WTC11 (cell line): ENCODE measurements around the gene CRADD.

Experiments
- CBFB ChIP-seq: sonication (generic); formaldehyde crosslinking; IDR thresholded peaks from 2 replicates; pipeline ENCODE4 v1.8.1; 2022; ENCODE audit warnings: mild to moderate bottlenecking, low read depth, missing genetic modification reagents
- ESRRA ChIP-seq: sonication (generic); formaldehyde crosslinking; IDR thresholded peaks from 2 replicates; pipeline ENCODE4 v1.8.1; 2022; ENCODE audit warnings: mild to moderate bottlenecking, missing genetic modification reagents, borderline replicate concordance
- FOXJ3 ChIP-seq: sonication (generic); formaldehyde crosslinking; IDR thresholded peaks from 2 replicates; pipeline ENCODE4 v1.9.0; 2021; ENCODE audit warnings: missing genetic modification reagents, mild to moderate bottlenecking, borderline replicate concordance
- IRF2 ChIP-seq: sonication (generic); formaldehyde crosslinking; IDR thresholded peaks from 2 replicates; pipeline ENCODE4 v1.8.0; 2022; ENCODE audit warnings: low read depth, missing genetic modification reagents, borderline replicate concordance
- NR2C2 ChIP-seq: sonication (generic); formaldehyde crosslinking; IDR thresholded peaks from 2 replicates; pipeline ENCODE4 v1.8.0; 2022; ENCODE audit warnings: mild to moderate bottlenecking, missing genetic modification reagents
- NR3C1 ChIP-seq: sonication (generic); formaldehyde crosslinking; conservative IDR thresholded peaks from 2 replicates; pipeline ENCODE4 v1.8.1; 2023; ENCODE audit warnings: low read depth, mild to moderate bottlenecking, missing genetic modification reagents
- ZBTB21 ChIP-seq: sonication (generic); formaldehyde crosslinking; IDR thresholded peaks from 2 replicates; pipeline ENCODE4 v1.8.1; 2023; ENCODE audit warnings: mild to moderate bottlenecking, missing genetic modification reagents, borderline replicate concordance
- ZNF317 ChIP-seq: sonication (generic); formaldehyde crosslinking; IDR thresholded peaks from 2 replicates; pipeline ENCODE4 v1.8.1; 2023; ENCODE audit warnings: low read depth, mild to moderate bottlenecking, moderate library complexity, missing genetic modification reagents, borderline replicate concordance
- TF ChIP-seq, protein P1 (sequence below): fragments of 200-600 bp; IDR thresholded peaks from 2 replicates; pipeline ENCODE4 v1.8.0; 2022; ENCODE audit warnings: antibody characterized with exemption
- TF ChIP-seq, protein P2 (sequence below): sonication (generic); formaldehyde crosslinking; IDR thresholded peaks from 2 replicates; pipeline ENCODE4 v1.8.0; 2022; ENCODE audit warnings: mild to moderate bottlenecking, missing genetic modification reagents
- TF ChIP-seq, protein P3 (sequence below): sonication (generic); formaldehyde crosslinking; IDR thresholded peaks from 2 replicates; pipeline ENCODE4 v1.8.1; 2023; ENCODE audit warnings: mild to moderate bottlenecking, missing genetic modification reagents

DNA sequence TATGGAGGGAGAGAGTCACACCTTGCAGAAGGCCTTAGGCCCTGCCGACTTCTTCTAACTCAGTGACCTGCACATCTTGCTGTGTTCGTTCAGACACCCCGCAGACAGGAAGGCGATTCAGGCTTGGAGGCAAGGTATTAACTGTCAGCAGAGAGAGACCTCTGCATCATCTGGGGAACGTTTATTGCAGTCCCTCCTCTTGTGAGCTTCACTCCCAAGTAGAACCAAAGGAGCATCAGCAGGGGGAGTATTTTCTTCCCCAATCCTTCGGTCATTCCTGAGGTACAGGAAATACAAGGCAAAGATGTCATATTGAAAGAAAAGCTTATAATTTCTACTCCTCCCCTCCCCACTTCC lies 217.9 kb downstream of the CRADD start:
- TF ChIP-seq, protein P1, sequence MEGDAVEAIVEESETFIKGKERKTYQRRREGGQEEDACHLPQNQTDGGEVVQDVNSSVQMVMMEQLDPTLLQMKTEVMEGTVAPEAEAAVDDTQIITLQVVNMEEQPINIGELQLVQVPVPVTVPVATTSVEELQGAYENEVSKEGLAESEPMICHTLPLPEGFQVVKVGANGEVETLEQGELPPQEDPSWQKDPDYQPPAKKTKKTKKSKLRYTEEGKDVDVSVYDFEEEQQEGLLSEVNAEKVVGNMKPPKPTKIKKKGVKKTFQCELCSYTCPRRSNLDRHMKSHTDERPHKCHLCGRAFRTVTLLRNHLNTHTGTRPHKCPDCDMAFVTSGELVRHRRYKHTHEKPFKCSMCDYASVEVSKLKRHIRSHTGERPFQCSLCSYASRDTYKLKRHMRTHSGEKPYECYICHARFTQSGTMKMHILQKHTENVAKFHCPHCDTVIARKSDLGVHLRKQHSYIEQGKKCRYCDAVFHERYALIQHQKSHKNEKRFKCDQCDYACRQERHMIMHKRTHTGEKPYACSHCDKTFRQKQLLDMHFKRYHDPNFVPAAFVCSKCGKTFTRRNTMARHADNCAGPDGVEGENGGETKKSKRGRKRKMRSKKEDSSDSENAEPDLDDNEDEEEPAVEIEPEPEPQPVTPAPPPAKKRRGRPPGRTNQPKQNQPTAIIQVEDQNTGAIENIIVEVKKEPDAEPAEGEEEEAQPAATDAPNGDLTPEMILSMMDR: no peak
- no peak for TF ChIP-seq ZNF317 (CRISPR knock-in tag)
- no peak for TF ChIP-seq ESRRA (CRISPR knock-in tag)
- no peak for TF ChIP-seq IRF2 (CRISPR knock-in tag)
- TF ChIP-seq, protein P2, sequence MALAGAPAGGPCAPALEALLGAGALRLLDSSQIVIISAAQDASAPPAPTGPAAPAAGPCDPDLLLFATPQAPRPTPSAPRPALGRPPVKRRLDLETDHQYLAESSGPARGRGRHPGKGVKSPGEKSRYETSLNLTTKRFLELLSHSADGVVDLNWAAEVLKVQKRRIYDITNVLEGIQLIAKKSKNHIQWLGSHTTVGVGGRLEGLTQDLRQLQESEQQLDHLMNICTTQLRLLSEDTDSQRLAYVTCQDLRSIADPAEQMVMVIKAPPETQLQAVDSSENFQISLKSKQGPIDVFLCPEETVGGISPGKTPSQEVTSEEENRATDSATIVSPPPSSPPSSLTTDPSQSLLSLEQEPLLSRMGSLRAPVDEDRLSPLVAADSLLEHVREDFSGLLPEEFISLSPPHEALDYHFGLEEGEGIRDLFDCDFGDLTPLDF: no peak
- no peak for TF ChIP-seq FOXJ3 (CRISPR knock-in tag)
- no peak for TF ChIP-seq CBFB (CRISPR knock-in tag)
- TF ChIP-seq NR2C2 (CRISPR knock-in tag): no peak
- no peak for TF ChIP-seq ZBTB21 (CRISPR knock-in tag)
- TF ChIP-seq, protein P3, sequence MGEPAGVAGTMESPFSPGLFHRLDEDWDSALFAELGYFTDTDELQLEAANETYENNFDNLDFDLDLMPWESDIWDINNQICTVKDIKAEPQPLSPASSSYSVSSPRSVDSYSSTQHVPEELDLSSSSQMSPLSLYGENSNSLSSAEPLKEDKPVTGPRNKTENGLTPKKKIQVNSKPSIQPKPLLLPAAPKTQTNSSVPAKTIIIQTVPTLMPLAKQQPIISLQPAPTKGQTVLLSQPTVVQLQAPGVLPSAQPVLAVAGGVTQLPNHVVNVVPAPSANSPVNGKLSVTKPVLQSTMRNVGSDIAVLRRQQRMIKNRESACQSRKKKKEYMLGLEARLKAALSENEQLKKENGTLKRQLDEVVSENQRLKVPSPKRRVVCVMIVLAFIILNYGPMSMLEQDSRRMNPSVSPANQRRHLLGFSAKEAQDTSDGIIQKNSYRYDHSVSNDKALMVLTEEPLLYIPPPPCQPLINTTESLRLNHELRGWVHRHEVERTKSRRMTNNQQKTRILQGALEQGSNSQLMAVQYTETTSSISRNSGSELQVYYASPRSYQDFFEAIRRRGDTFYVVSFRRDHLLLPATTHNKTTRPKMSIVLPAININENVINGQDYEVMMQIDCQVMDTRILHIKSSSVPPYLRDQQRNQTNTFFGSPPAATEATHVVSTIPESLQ (CRISPR knock-in tag): no peak
- no peak for TF ChIP-seq NR3C1
